Measurements from ENCODE around the gene YES1.
"Not testable (repeated sequence)": the region's sequence is repeated elsewhere in the genome, so short reads cannot be mapped to it uniquely, and the experiment has no call there.

The YES1 gene

GRCh38 chr18:730692-731091 lies 81.3 kb downstream of the YES1 start:
- DNase-seq: no peak

DNA sequence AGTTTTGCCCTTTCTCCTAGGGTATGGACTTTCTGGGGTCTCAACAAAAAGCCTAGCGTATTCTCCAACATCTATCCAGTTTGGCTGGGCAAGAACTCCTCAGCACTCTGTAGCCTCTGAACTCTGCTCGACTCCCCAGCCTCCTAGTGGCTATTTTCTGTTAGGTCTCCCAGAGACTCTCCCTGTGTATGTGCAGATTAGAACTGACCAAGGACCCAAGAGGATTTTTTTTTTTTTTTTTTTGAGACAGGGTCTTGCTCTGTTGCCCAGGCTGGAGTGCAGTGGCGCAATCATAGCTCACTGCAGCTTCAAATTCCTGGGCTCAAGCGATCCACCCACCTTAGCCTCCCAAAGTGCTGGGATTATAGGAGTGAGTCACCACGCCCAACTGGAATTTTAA lies 81.9 kb downstream of the YES1 start:
- DNase-seq: not testable (repeated sequence)

DNA sequence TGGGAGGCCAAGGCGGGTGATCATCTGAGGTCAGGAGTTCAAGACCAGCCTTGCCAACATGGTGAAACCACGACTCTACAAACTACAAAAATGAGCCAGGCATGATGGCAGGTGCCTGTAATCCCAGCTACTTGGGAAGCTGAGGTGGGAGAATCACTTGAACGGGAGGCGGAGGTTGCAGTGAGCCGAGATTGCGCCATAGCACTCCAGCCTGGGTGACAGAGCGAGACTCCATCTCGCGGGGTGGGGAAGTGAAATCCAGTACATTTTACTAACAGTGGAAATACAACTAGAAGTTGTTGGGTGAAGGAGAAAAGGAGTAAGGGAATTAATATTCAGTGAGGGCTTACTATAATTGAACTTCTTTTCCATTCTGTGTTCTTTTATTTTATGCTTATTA lies 86.4 kb downstream of the YES1 start:
- DNase-seq: no peak

GRCh38 chr18:723541-724080 lies 88.4 kb downstream of the YES1 start:
- DNase-seq: no peak

- no peak for DNase-seq
Observed at GRCh38 chr18:717003-717402, 95.0 kb downstream of the YES1 start.

GRCh38 chr18:715626-716025 lies 96.4 kb downstream of the YES1 start:
- DNase-seq: no peak

DNA sequence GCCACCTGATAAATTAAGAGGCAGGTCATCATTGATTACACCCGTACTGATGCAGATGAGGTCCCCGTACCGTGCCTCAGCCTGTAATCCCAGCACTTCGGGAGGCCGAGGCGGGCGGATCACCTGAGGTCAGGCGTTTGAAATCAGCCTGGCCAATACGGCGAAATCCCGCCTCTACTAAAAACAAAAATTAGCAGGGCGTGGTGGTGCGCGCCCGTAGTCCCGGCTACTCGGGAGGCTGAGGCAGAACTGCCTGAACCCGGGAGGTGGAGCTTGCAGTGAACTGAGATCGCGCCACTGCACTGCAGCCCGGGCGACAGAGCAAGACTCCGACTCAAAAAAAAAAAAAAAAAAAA lies 98.9 kb downstream of the YES1 start:
- DNase-seq: no peak

GRCh38 chr18:712401-713134 lies 99.5 kb downstream of the YES1 start, which contains the start of gene ENOSF1:
TSS of gene ENOSF1 (minus strand) at chr18:712630. CDS start at chr18:712587, 43 bp downstream.
- peak in 52 of 56 donors; percentile 12 to 86 (median 50) for DNase-seq

GRCh38 chr18:711657-712400 lies 100.2 kb downstream of the YES1 start:
- peak in 47 of 56 donors; percentile 12 to 79 (median 50) for DNase-seq

DNA sequence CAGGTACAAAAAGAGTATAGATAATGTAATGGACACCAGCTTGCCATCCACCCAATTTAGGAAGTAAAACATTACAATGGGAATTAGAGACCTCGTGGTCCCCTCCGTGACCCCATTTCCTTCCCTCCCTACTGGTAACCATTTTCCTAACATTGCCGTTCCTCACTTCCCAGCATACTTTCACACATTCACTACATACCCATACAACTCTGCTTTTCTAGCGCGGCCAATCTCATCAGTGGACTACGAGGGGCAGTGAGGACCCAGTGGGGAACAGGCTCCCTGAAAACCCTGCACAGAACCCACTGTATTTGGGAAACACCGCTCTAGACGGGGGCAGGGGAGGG lies 100.8 kb downstream of the YES1 start:
- DNase-seq: peak in 3 of 56 donors; percentile 37 to 55 (median 46)

DNA sequence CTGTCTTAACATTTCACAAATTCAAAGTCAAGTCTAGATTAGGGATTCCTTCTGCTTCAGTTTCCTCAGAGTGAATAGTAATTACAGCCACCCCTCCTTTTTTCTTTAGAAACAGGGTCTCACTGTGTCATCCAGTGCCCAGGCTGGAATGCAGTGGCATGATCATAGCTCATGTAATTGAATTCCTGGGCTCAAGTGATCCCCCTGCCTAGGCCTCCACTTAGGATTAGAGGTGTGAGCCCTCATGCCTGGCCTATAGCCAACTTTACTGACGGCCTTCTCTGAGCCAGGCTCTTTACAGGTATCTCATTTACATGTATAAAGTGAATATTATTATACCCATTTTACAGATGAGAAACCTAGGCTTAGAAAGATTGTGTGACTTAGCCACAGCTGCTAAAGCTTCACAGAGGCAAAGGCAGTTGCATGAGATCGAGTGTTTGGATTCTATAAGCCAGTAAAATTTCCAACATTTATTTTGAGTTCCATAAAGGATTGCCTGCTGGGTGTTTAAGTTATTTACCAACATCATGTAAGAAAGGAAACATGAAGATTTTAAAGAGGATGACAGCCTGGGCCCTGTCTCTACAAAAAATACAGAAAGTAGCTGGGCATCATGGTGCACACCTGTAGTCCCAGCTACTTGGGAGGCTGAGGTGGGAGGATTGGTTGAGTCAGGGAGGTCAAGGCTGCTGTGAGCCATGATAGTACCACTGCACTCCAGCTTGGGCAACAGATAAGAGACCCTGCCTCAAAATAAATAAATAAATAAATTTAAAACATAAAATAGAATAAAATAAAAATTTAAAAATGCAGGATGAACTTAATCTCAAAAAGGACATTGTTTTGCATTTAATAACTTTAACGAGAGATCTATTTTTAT lies 101.4 kb downstream of the YES1 start:
- no peak for DNase-seq

- DNase-seq: no peak
Observed at GRCh38 chr18:709771-710170, 102.3 kb downstream of the YES1 start.

DNA sequence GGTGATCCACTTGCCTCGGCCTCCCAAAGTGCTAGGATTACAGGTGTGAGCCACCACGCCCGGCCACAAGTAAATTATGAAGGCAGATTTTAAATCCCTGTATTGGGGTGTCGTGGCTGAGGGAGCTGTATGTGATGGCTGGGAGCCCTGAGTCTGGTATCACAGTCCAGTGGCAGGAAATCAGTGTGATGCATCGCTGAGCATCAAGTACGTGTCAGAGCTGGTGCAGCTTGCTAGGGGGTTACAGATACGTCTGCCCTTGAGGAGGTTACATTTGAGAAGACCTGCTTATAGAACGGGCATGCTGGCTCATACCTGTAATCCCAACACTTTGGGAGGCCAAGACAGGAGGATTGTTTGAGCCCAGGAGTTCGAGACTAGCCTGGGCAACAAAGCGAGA lies 103.9 kb downstream of the YES1 start:
- DNase-seq: no peak

- peak in 1 of 56 donors; percentile 22 for DNase-seq
Observed at GRCh38 chr18:706405-706804, 105.6 kb downstream of the YES1 start.

GRCh38 chr18:703213-703967 lies 108.7 kb downstream of the YES1 start:
- DNase-seq: no peak

- DNase-seq: no peak
Observed at GRCh38 chr18:697800-698199, 114.2 kb downstream of the YES1 start.

- DNase-seq: no peak
Observed at GRCh38 chr18:697012-697411, 115.0 kb downstream of the YES1 start.

GRCh38 chr18:693466-694187 lies 118.4 kb downstream of the YES1 start:
- peak in 5 of 56 donors; percentile 11 to 33 (median 30) for DNase-seq

DNA sequence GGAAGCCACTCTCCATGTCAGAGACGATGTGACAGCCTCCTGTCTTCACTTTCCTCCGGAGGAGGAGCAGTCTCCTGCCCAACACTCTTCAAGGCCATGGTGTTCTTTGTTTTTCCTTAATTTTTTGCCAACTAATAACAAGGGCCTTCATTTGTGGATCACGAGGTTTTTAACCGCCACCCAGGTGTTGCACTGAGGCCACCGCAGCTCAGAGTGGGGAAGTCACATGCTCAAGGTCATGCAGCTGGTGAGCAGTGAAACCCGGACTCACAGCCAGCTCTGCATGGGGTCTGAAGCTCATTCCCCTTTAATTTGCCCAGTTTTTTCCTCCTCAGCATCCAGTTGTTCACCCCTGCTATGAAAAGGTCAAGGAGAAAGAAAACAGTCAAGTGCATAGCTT lies 119.2 kb downstream of the YES1 start:
- no peak for DNase-seq

GRCh38 chr18:688323-688722 lies 123.7 kb downstream of the YES1 start:
- DNase-seq: no peak
